ENCODE data around the gene EED.

Gene EED

GRCh38 chr11:86265194-86265593 is 20.6 kb downstream of the EED start:
- no peak overlapping the region for H3K4me3 ChIP-seq (ENCODE audit: low read depth, low read length, poor library complexity, severe bottlenecking)
- H3K4me1 ChIP-seq (ENCODE audit: insufficient read depth, low read length, severe bottlenecking), result no peaks in the 10 kb centered on the region
- H3K9me3 ChIP-seq (ENCODE audit: low read length), result no peaks in the 10 kb centered on the region
- H3K79me2 ChIP-seq (ENCODE audit: insufficient read depth, low read length), result 0 out of 2 replicates have a peak, but pooled peaks cover 5% of the 10 kb centered on the region
- H3K36me3 ChIP-seq (ENCODE audit: insufficient read depth, low read length), result peaks cover 77% of the 10 kb centered on the region
- H3K9ac ChIP-seq (ENCODE audit: low read length), result no peak overlapping the region
- H3K27ac ChIP-seq (ENCODE audit: low read depth, low read length, poor library complexity, severe bottlenecking), result no peak overlapping the region
- H2AFZ ChIP-seq (ENCODE audit: low read length), result no peak overlapping the region
- no peaks in the 10 kb centered on the region for H3K27me3 ChIP-seq (ENCODE audit: insufficient read depth, low read length)
- no peaks in the 10 kb centered on the region for H4K20me1 ChIP-seq (ENCODE audit: insufficient read depth, low read length)
- no peaks in the 10 kb centered on the region for H3F3A ChIP-seq (ENCODE audit: insufficient read depth, low read length)
- no peak for TF ChIP-seq CTCF (IDR thresholded peaks at IDR 0.05; ENCODE audit: low read length)
- no peak for TF ChIP-seq EZH2 (IDR thresholded peaks at IDR 0.05; ENCODE audit: borderline replicate concordance, low read length)
- no peaks in the 10 kb centered on the region for H3K9me2 ChIP-seq (ENCODE audit: low read depth, low read length)
- no peak overlapping the region for H3K4me2 ChIP-seq (ENCODE audit: low read length)

GRCh38 chr11:86269645-86270044 is 25.1 kb downstream of the EED start:
- Histone ChIP-seq H3K9me3 (ENCODE audit: low read length) (no peaks in the 10 kb centered on the region), H3K4me1 (ENCODE audit: insufficient read depth, low read length, severe bottlenecking) (no peaks in the 10 kb centered on the region), H3F3A (ENCODE audit: insufficient read depth, low read length) (no peaks in the 10 kb centered on the region), H2AFZ (ENCODE audit: low read length) (no peak overlapping the region), H3K4me3 (ENCODE audit: low read depth, low read length, poor library complexity, severe bottlenecking) (no peak overlapping the region), H3K9ac (ENCODE audit: low read length) (no peak overlapping the region), H3K4me2 (ENCODE audit: low read length) (no peak overlapping the region), H3K27ac (ENCODE audit: low read depth, low read length, poor library complexity, severe bottlenecking) (no peak overlapping the region), H4K20me1 (ENCODE audit: insufficient read depth, low read length) (no peaks in the 10 kb centered on the region), H3K9me2 (ENCODE audit: low read depth, low read length) (no peaks in the 10 kb centered on the region), H3K27me3 (ENCODE audit: insufficient read depth, low read length) (no peaks in the 10 kb centered on the region), H3K79me2 (ENCODE audit: insufficient read depth, low read length) (peaks cover 27% of the 10 kb centered on the region), H3K36me3 (ENCODE audit: insufficient read depth, low read length) (peaks cover 78% of the 10 kb centered on the region)
- TF ChIP-seq EZH2 (IDR thresholded peaks at IDR 0.05; ENCODE audit: borderline replicate concordance, low read length) (no peak), CTCF (IDR thresholded peaks at IDR 0.05; ENCODE audit: low read length) (no peak)

GRCh38 chr11:86274503-86274902 is 29.9 kb downstream of the EED start:
- H3K36me3 ChIP-seq (ENCODE audit: insufficient read depth, low read length), result peaks cover 86% of the 10 kb centered on the region
- H3K4me1 ChIP-seq (ENCODE audit: insufficient read depth, low read length, severe bottlenecking), result no peaks in the 10 kb centered on the region
- H3K9me3 ChIP-seq (ENCODE audit: low read length), result no peaks in the 10 kb centered on the region
- H3K4me3 ChIP-seq (ENCODE audit: low read depth, low read length, poor library complexity, severe bottlenecking), result no peak overlapping the region
- H3F3A ChIP-seq (ENCODE audit: insufficient read depth, low read length), result no peaks in the 10 kb centered on the region
- H3K9ac ChIP-seq (ENCODE audit: low read length), result no peak overlapping the region
- H4K20me1 ChIP-seq (ENCODE audit: insufficient read depth, low read length), result no peaks in the 10 kb centered on the region
- no peak overlapping the region for H3K27ac ChIP-seq (ENCODE audit: low read depth, low read length, poor library complexity, severe bottlenecking)
- H3K27me3 ChIP-seq (ENCODE audit: insufficient read depth, low read length), result no peaks in the 10 kb centered on the region
- no peak for TF ChIP-seq EZH2 (IDR thresholded peaks at IDR 0.05; ENCODE audit: borderline replicate concordance, low read length)
- TF ChIP-seq CTCF (IDR thresholded peaks at IDR 0.05; ENCODE audit: low read length), result peak; percentile 58; the same call in 1 of the 2 replicates
- no peak overlapping the region for H2AFZ ChIP-seq (ENCODE audit: low read length)
- no peaks in the 10 kb centered on the region for H3K9me2 ChIP-seq (ENCODE audit: low read depth, low read length)
- H3K79me2 ChIP-seq (ENCODE audit: insufficient read depth, low read length), result peaks cover 27% of the 10 kb centered on the region
- H3K4me2 ChIP-seq (ENCODE audit: low read length), result no peak overlapping the region

Measured in OCI-LY1 (cell line).